Liver (tissue), 9 donors: ENCODE data around the gene PAN2. TPM values are rescaled to one million over a fixed set of nuclear protein-coding genes. Genes with fewer than 3 reads are reported as not detected.

Experiments
- DNase-seq: peaks from one replicate; pipeline ENCODE4 v3.0.0-alpha.2; 2017; ENCODE audit warnings: low spot score
- H3K27ac ChIP-seq, 2 donors: one replicate each; pipeline ENCODE4 v1.7.0; 2013; ENCODE audit warnings: inconsistent platforms in 2 of 2, low read length in 2 of 2, control low read depth in 1 of 2, low read depth in 1 of 2, mild to moderate bottlenecking in 1 of 2
- H3K27me3 ChIP-seq, 4 donors: one replicate each; pipeline versions ENCODE4 v1.6.1 to v1.7.0; 2013; ENCODE audit warnings: low read length in 3 of 4, inconsistent platforms in 1 of 4, mild to moderate bottlenecking in 1 of 4, moderate library complexity in 1 of 4; ENCODE audit not compliant: control insufficient read depth in 4 of 4, insufficient read depth in 4 of 4
- H3K36me3 ChIP-seq, 4 donors: one replicate each; pipeline versions ENCODE4 v1.6.1 to v1.7.0; 2013; ENCODE audit warnings: low read length in 3 of 4, mild to moderate bottlenecking in 3 of 4, low read depth in 1 of 4, moderate library complexity in 1 of 4; ENCODE audit not compliant: control insufficient read depth in 4 of 4, insufficient read depth in 3 of 4
- H3K4me1 ChIP-seq, 4 donors: one replicate each; pipeline versions ENCODE4 v1.6.1 to v1.7.0; 2013; ENCODE audit warnings: low read length in 3 of 4, mild to moderate bottlenecking in 3 of 4, moderate library complexity in 1 of 4; ENCODE audit not compliant: control insufficient read depth in 4 of 4, insufficient read depth in 4 of 4
- H3K4me3 ChIP-seq, 3 donors: one replicate each; pipeline versions ENCODE4 v1.6.1 to v1.7.0; 2013; ENCODE audit warnings: low read length in 3 of 3, control low read depth in 1 of 3, low read depth in 1 of 3, mild to moderate bottlenecking in 1 of 3
- H3K9ac ChIP-seq, 2 donors: one replicate each; pipeline ENCODE4 v1.7.0; 2013; ENCODE audit warnings: low read length in 2 of 2, mild to moderate bottlenecking in 2 of 2, moderate library complexity in 2 of 2, control low read depth in 1 of 2, low read depth in 1 of 2
- H3K9me3 ChIP-seq, 4 donors: one replicate each; pipeline versions ENCODE4 v1.6.1 to v1.7.0; 2013; ENCODE audit warnings: low read length in 3 of 4; ENCODE audit not compliant: control insufficient read depth in 4 of 4
- EGR1 ChIP-seq, 2 donors: IDR thresholded peaks; 2 replicates each; pipeline ENCODE4 v1.6.1; 2016 to 2018; ENCODE audit warnings: antibody characterized with exemption in 2 of 2, low read depth in 2 of 2
- FOXA1 ChIP-seq: IDR thresholded peaks from 2 replicates; pipeline ENCODE4 v1.6.1; 2016; ENCODE audit warnings: antibody characterized with exemption
- FOXA2 ChIP-seq: IDR thresholded peaks from 2 replicates; pipeline ENCODE4 v1.6.1; 2016; ENCODE audit warnings: antibody characterized with exemption
- GABPA ChIP-seq, 2 donors: IDR thresholded peaks in 1 of 2; conservative IDR thresholded peaks in 1 of 2; 2 replicates each; pipeline ENCODE4 v1.6.1; 2016; ENCODE audit warnings: antibody characterized with exemption in 2 of 2, mild to moderate bottlenecking in 1 of 2, moderate library complexity in 1 of 2
- HNF4A ChIP-seq, 2 donors: conservative IDR thresholded peaks; 2 replicates each; pipeline ENCODE4 v1.6.1; 2016; ENCODE audit warnings: antibody characterized with exemption in 2 of 2, mild to moderate bottlenecking in 2 of 2
- HNF4G ChIP-seq: IDR thresholded peaks from 2 replicates; pipeline ENCODE4 v1.6.1; 2016; ENCODE audit warnings: antibody characterized with exemption
- JUND ChIP-seq, 2 donors: IDR thresholded peaks; 2 replicates each; pipeline ENCODE4 v1.6.1; 2016; ENCODE audit warnings: antibody characterized with exemption in 2 of 2
- NR2F2 ChIP-seq: IDR thresholded peaks from 2 replicates; pipeline ENCODE4 v1.6.1; 2016; ENCODE audit warnings: antibody characterized with exemption
- RAD21 ChIP-seq, 2 donors: IDR thresholded peaks; 2 replicates each; pipeline ENCODE4 v1.6.1; 2016; ENCODE audit warnings: antibody characterized with exemption in 2 of 2, mild to moderate bottlenecking in 2 of 2
- RXRA ChIP-seq, 2 donors: IDR thresholded peaks; 2 replicates each; pipeline ENCODE4 v1.6.1; 2017 to 2018; ENCODE audit warnings: antibody characterized with exemption in 2 of 2, mild to moderate bottlenecking in 1 of 2
- SP1 ChIP-seq: IDR thresholded peaks from 2 replicates; pipeline ENCODE4 v1.6.1; 2018; ENCODE audit warnings: antibody characterized with exemption, mild to moderate bottlenecking
- TAF1 ChIP-seq: conservative IDR thresholded peaks from 2 replicates; pipeline ENCODE4 v1.6.1; 2016; ENCODE audit warnings: antibody characterized with exemption, mild to moderate bottlenecking
- YY1 ChIP-seq: IDR thresholded peaks from 2 replicates; pipeline ENCODE4 v1.6.1; 2016; ENCODE audit warnings: antibody characterized with exemption, mild to moderate bottlenecking
- WGBS: extraction: QIAGEN DNeasy Blood & Tissue Kit; methylation state at CpG from one replicate; pipeline ENCODE4 v1.1.7; 2013; 5-methylcytosine and 5-hydroxymethylcytosine counted together
- polyA plus RNA-seq, 2 donors: library from polyadenylated mRNA; stranded (reverse) in 1 of 2; unstranded in 1 of 2; fragments of 200-250 nt in 1 of 2; fragments of >200 nt in 1 of 2; fragmentation: Nextera tagmentation in 1 of 2; extraction: Ambion mirVana in 1 of 2; gene quantifications; one replicate each; pipeline versions ENCODE4 v1.2.1 to v1.2.3, GENCODE V29; 2013 to 2015
- total RNA-seq, 2 donors: library from RNA; depleted of rRNA; stranded (reverse); fragments of >200 nt; gene quantifications; one replicate each; pipeline ENCODE4 v1.2.3, GENCODE V29; 2014
- TF ChIP-seq, protein P1 (sequence below): fragments of 150-350 bp; IDR thresholded peaks from 2 replicates; pipeline ENCODE4 v1.5.1; 2017; ENCODE audit warnings: improper control_type of control experiment, low read depth, low read length; ENCODE audit not compliant: missing input control
- TF ChIP-seq, protein P2 (sequence below): IDR thresholded peaks from 2 replicates; pipeline ENCODE4 v1.6.1; 2016; ENCODE audit warnings: antibody characterized with exemption
- TF ChIP-seq, protein P3 (sequence below): IDR thresholded peaks from 2 replicates; pipeline ENCODE4 v1.6.1; 2016; ENCODE audit warnings: antibody characterized with exemption
- donor health status: healthy.
- donor health status: healthy.
- donor health status: healthy.
- donor health status: healthy.
- donor health status: healthy.

PAN2 gene
- total and polyA plus RNA-seq, 4 donors, result 20.5 to 92.4 (median 27.7) TPM

DNA sequence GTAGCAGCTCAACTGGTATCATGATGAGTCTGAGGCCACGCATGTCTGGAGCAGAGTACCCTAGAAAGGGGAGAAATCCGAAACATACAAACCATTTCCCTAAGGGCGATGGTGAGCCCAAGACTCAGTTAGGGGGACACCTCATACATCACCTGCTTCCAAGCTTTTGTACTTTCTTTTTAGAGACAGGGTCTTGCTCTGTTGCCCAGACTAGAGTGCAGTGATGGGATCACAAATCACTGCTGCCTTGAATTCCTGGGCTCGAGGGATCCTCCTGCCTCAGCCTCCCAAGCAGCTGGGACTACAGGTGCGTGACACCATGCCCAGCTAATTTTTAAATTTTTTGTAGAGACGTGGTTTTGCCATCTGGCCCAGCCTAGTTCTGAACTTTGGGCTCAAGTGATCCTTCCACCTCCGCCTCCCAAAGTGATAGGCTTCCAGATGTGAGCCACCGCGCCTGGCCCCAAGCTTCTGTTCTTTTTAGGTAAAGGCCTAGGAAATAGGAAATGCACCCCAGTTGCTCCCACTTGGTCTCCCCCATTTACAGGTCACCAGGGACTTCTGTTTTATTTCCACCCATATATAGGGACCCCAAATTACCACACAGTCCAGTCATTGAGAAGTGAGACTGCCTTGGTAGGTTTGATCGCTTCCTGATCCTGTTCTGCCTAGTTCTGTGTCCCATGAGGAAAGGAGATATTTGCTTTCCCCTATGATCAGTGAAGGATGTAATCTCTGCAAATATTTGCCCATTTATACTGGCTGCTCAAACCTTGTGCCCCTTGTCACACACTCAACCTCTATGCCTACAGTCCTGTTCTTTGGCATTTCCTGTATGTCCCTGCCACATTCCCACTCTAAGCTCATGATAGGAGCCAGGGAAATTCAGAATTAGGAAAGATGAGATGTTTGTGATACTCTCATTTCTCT, 28.6 kb upstream of the PAN2 start, which contains the start of gene APOF (continued):
- TF ChIP-seq HNF4A (conservative IDR thresholded peaks at IDR 0.05), result peak; percentile 70 to 88
- peak; percentile 96 for TF ChIP-seq TAF1
- TF ChIP-seq, protein P1, sequence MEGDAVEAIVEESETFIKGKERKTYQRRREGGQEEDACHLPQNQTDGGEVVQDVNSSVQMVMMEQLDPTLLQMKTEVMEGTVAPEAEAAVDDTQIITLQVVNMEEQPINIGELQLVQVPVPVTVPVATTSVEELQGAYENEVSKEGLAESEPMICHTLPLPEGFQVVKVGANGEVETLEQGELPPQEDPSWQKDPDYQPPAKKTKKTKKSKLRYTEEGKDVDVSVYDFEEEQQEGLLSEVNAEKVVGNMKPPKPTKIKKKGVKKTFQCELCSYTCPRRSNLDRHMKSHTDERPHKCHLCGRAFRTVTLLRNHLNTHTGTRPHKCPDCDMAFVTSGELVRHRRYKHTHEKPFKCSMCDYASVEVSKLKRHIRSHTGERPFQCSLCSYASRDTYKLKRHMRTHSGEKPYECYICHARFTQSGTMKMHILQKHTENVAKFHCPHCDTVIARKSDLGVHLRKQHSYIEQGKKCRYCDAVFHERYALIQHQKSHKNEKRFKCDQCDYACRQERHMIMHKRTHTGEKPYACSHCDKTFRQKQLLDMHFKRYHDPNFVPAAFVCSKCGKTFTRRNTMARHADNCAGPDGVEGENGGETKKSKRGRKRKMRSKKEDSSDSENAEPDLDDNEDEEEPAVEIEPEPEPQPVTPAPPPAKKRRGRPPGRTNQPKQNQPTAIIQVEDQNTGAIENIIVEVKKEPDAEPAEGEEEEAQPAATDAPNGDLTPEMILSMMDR, result no peak

DNA sequence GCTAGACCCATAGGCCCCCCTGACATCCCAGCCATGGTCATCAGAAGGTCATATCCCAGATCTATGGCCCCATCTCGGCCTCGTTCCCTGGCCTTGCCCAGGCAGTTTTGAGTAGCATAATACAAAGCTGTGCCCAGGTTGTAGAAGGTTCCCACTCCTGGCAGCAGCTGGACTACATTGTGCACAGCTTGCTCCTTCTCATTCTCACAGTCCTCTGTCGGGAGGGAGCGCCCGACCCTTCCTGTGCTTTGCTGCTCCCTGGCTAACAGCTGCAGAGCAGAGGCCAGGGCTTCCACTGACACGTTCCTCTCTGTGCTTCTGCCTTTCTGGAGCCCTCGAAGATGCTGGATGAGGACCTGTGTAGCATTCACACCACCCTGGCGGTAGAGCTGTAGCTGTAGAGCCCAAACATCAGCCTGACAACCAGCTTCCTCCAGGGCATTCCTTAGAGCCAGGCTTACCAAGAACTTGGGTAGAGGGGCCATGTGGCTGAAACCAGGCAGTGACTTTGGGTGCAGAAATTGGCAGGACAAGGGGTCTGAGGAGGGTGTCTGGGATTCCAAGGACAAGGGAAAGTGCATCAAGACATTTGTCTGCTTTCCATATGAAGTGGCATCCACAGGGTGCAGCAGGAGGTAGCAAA, 27.8 kb upstream of the PAN2 start:
- H3K9ac ChIP-seq, result peak overlapping the region; percentile 84 to 85
- peak overlapping the region; percentile 75 to 92 for H3K27ac ChIP-seq
- peaks cover 16 to 33% (median 24%) of the 10 kb centered on the region in 4 donors for H3K4me1 ChIP-seq
- H3K27me3 ChIP-seq, result no peaks in the 10 kb centered on the region
- H3K9me3 ChIP-seq, result no peaks in the 10 kb centered on the region
- TF ChIP-seq, protein P2, sequence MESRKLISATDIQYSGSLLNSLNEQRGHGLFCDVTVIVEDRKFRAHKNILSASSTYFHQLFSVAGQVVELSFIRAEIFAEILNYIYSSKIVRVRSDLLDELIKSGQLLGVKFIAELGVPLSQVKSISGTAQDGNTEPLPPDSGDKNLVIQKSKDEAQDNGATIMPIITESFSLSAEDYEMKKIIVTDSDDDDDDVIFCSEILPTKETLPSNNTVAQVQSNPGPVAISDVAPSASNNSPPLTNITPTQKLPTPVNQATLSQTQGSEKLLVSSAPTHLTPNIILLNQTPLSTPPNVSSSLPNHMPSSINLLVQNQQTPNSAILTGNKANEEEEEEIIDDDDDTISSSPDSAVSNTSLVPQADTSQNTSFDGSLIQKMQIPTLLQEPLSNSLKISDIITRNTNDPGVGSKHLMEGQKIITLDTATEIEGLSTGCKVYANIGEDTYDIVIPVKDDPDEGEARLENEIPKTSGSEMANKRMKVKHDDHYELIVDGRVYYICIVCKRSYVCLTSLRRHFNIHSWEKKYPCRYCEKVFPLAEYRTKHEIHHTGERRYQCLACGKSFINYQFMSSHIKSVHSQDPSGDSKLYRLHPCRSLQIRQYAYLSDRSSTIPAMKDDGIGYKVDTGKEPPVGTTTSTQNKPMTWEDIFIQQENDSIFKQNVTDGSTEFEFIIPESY, result no peak
- no peak for TF ChIP-seq NR2F2
- TF ChIP-seq HNF4G, result no peak
- TF ChIP-seq RAD21 (IDR thresholded peaks at IDR 0.05), result peak in 1 of 2 donors; percentile 37
- TF ChIP-seq YY1, result no peak
- no peak for TF ChIP-seq TAF1
- TF ChIP-seq SP1, result no peak
- no peak for TF ChIP-seq FOXA2
- no peak for TF ChIP-seq GABPA (IDR thresholded peaks at IDR 0.05 in 1 of 2, conservative IDR thresholded peaks at IDR 0.05 in 1 of 2)
- 39% methylated on average over 8 of the region's 8 CpGs for WGBS
- no peak for DNase-seq
- peak overlapping the region; percentile 45 to 93 (median 80) for H3K4me3 ChIP-seq
- peaks cover 0 to under 1% (median 0%) of the 10 kb centered on the region in 4 donors for H3K36me3 ChIP-seq

DNA sequence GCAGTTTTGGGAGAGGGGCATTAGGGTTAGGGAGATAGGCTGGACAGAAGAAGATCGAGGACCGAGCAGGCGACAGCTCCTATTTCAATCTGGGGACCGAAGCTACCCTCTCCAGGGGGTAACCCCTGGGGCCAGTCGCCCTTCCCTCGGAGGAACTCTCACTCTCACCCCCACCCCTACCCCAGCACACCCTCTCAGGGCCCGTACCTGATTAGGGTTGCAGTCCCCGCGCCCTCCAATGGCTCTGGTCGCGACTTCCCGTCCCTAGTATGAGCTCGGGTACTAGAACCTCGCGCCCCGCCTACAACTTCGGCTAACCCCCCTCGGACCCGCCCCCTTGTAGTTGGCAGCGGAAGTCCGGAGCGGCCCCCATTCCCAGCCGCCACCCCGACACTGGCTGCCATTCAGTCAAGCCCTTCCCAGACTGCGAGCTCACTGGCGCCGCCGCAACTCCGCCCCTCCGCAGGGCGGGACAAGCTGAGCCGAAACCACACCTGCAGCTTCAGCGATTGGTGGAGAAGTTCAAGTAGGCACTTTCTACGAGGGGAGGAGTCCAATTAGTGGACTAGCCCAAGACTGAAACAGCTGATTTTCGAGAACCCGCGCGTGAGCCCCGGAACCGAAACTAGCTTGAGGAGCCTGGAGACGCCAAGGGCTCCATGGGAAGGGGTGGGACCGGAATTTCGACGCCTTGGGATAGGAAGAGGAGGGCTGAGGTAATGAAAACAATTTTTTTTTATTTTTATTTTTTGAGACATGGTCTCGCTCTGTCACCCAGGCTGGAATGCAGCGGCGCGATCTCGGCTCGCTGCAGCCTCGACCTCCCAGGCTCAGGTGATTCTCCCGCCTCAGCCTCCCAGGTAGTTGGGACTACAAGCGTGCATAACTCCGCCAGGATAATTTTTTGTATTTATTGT, 26.3 kb upstream of the PAN2 start, which contains the start of gene STAT2:
TSS of gene STAT2 (minus strand) at position 257 of the 917 bp plus-strand sequence. CDS start 3,536 bp downstream, outside the sequence.
- no peaks in the 10 kb centered on the region for H3K27me3 ChIP-seq
- peaks cover 12 to 37% (median 29%) of the 10 kb centered on the region in 4 donors for H3K4me1 ChIP-seq
- peak within 1 kb of the TSS; percentile 75 to 92 for H3K27ac ChIP-seq
- H3K36me3 ChIP-seq, result peaks cover 6 to 15% (median 12%) of the 10 kb centered on the region in 4 donors
- H3K9me3 ChIP-seq, result no peaks in the 10 kb centered on the region
- WGBS, result under 1% methylated on average over 54 of the region's 54 CpGs
- H3K9ac ChIP-seq, result peak within 1 kb of the TSS; percentile 85 to 93
- peak; percentile 98 for DNase-seq
- H3K4me3 ChIP-seq, result peak within 1 kb of the TSS; percentile 80 to 96 (median 89)
- peak; percentile 92 for TF ChIP-seq JUND (IDR thresholded peaks at IDR 0.05)
- TF ChIP-seq, protein P2, result peak; percentile 95
- peak; percentile 76 to 85 for TF ChIP-seq RXRA (IDR thresholded peaks at IDR 0.05)
- TF ChIP-seq, protein P1, result no peak
- peak; percentile 78 to 82 for TF ChIP-seq HNF4A (conservative IDR thresholded peaks at IDR 0.05)
- TF ChIP-seq HNF4G, result peak; percentile 54
- TF ChIP-seq EGR1 (IDR thresholded peaks at IDR 0.05; ENCODE audit: low read depth in 2 of 2), result peak in 1 of 2 donors; percentile 40
- peak; percentile 58 for TF ChIP-seq FOXA2
- peak; percentile 94 for TF ChIP-seq TAF1
- peak; percentile 96 for TF ChIP-seq YY1
- TF ChIP-seq, protein P3, sequence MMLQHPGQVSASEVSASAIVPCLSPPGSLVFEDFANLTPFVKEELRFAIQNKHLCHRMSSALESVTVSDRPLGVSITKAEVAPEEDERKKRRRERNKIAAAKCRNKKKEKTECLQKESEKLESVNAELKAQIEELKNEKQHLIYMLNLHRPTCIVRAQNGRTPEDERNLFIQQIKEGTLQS, result peak; percentile 43
- TF ChIP-seq NR2F2, result peak; percentile 53
- peak; percentile 89 for TF ChIP-seq FOXA1
- peak; percentile 57 to 88 for TF ChIP-seq GABPA (IDR thresholded peaks at IDR 0.05 in 1 of 2, conservative IDR thresholded peaks at IDR 0.05 in 1 of 2)
